ENCODE measurements around the gene KRT32. TPM values are rescaled to one million over a fixed set of nuclear protein-coding genes. Genes with fewer than 3 reads are reported as not detected.

KRT32 gene
- total RNA-seq, 1 donor from 2014 or later = not detected

DNA sequence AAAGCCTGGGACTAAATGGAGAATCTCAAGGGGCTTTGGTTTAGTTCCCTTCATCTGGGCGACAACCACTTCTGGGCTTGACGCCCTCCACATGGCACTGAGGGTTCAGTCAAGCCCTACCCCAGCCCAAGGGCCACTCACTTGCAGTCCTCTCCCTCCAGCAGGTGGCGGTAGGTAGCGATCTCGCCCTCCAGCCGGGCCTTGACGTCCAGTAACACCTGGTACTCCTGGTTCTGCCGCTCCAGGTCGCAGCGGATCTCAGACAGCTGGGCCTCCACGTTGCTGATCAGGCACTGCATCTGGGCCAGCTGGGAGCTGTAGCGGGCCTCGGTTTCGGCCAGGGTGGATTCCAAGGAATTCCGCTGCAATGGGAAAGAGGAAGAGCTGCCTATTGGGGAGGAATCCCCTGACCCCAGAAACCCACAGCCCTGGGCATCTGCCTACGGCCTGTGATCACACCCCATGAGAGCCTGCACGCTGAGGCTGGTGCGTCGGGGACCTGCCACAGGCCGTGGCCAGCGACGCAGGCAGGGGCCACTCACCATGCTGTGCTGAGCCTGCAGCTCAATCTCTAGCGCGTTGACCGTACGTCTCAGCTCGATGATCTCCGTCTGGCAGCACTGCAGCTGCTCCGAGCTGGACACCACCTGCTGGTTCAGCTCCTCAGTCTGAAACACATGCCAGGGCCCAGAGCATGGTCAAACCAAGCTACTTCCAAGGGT, 19.8 kb upstream of the KRT32 start:
- no peaks in the 10 kb centered on the region for H3K36me3 Mint-ChIP-seq (ENCODE audit: low read depth)
- intact Hi-C loops (cut with micrococcal nuclease) = loop anchor here (1.0 to 5.0 kb wide), 3 partner anchors 62 to 175 kb away; no protein-coding TSS in a partner anchor

DNA sequence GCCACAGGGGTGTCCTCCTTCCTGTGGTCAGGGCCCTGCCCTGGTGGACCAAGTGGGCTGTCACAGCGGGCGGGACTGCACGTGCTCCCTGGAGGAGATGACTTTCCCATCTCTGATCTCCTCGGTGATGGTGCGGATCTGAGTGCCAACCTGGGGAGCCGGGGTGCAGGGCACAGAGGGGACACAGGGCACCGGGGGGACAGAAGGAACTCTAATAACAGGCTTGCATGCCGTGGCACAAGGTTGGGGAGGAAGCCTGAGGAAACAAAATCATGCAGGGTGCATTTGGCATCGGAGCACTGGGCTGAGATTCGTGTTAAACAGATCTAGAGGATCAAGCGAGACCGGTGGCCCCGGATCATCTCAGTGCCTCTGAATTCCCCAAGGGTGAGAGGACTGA, 19.1 kb upstream of the KRT32 start:
- Mint-ChIP-seq H3K4me3 (no peak overlapping the region), H3K9me3 (no peaks in the 10 kb centered on the region)

More for the DNA sequence above, 19.8 kb upstream of the KRT32 start:
- Mint-ChIP-seq H3K9me3 (no peaks in the 10 kb centered on the region), H3K27me3 (ENCODE audit: insufficient read depth) (peaks cover 10% of the 10 kb centered on the region), H3K4me3 (no peak overlapping the region), H3K27ac (no peak overlapping the region), H3K4me1 (ENCODE audit: low read depth) (no peaks in the 10 kb centered on the region)
- no peak for DNase-seq (ENCODE audit: low spot score)

DNA sequence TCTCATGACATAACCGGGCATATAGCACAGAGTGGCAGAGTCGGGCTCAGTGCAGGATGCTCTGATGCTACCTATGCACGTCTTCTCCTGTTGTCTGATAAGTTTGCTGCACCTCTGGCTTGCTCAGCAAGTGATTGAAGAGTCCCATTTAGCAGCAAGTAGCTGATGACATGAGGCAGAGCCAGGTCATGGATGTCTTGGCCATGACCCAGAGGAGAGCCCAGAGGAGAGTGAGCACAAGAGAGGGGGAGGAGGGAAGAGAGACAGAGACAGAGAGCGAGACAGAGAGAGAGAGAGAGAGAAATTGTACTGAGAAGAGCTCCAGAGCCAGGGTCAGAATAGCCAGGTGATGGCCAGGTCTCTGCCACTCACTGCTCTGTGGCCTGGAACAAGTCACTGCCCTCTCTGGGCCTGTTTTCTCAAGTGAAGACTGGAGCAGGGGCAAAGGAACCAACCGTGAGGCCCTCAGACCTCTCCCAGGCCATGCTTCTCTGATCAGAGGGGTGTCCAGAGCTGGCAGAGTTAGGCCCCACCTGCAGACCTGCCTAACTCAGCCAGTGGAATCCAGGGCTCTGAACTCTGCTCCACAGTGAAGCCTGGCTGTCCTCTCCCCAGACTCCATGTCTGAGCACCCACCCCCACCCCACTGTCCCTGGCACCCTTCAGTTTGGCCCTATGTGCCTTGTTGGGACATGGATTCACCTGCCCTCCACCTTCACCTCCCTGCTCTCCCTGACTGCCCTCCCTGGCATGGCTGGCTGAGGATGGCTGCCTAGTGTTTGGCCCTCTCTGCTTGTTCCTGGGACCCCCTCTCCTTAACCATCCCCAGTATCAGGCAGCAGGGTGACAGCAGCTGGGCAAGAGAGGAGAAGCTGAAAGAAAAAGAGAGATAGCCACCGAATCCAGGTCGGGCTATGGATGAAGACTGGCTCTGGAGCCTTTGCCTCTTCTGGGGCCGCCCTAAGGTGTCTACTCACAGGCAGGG, 18.0 kb upstream of the KRT32 start:
- no peak overlapping the region for H3K27ac Mint-ChIP-seq
- intact Hi-C loops (cut with micrococcal nuclease) = loop anchor here (5.0 kb wide), 1 partner anchor 177 kb away; no protein-coding TSS in a partner anchor
- no peaks in the 10 kb centered on the region for H3K36me3 Mint-ChIP-seq (ENCODE audit: low read depth)
- no peak for DNase-seq (ENCODE audit: low spot score)
- no peaks in the 10 kb centered on the region for H3K9me3 Mint-ChIP-seq
- peaks cover 7% of the 10 kb centered on the region for H3K27me3 Mint-ChIP-seq (ENCODE audit: insufficient read depth)
- H3K4me3 Mint-ChIP-seq = no peak overlapping the region
- no peaks in the 10 kb centered on the region for H3K4me1 Mint-ChIP-seq (ENCODE audit: low read depth)

More for the DNA sequence above, 19.1 kb upstream of the KRT32 start:
- no peak overlapping the region for H3K27ac Mint-ChIP-seq
- H3K36me3 Mint-ChIP-seq (ENCODE audit: low read depth) = no peaks in the 10 kb centered on the region
- H3K27me3 Mint-ChIP-seq (ENCODE audit: insufficient read depth) = peaks cover 10% of the 10 kb centered on the region
- intact Hi-C loops (cut with micrococcal nuclease) = loop anchor here (1.0 to 5.0 kb wide), 3 partner anchors 62 to 176 kb away; no protein-coding TSS in a partner anchor
- no peak for DNase-seq (ENCODE audit: low spot score)
- no peaks in the 10 kb centered on the region for H3K4me1 Mint-ChIP-seq (ENCODE audit: low read depth)

DNA sequence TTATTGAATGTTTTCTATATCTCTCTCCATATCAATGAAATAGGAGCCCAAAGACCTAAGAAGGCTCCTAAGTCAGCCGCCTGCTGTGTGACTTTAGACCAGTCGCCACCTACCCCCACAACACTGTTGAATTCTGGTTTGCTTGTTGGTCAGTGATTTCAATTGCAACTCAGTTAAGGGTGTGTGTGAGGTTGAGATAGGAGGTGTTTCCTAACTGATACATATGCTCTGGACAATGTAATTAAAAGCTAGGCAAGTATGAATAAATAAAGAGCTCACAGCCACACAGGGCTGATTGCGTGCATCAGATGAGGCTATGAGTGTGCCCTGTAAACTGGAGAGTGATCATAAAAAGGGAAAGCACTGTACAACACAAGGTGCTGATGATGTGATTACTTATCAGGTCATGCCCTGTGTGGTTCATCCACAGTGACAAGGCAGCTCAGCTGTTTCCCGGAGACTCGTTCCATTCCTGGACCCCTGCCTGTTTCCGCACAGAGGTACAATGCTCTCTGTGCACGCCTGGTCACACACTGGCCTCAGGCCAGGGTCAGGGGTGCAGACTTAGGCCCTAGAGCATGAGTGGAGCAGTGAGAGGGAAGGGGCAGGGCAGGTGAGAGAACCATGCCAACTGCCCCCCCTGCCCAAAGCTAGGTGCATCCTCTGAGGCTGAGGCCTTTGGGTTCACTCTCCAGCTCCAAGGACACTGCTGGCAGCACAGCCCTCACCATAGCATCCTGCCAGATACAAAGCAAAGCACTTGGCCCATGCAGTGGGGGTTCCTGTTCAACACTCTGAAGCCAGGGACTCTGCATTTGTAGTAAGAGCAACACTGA, 17.0 kb upstream of the KRT32 start:
- H3K27me3 Mint-ChIP-seq (ENCODE audit: insufficient read depth) = peaks cover 7% of the 10 kb centered on the region
- H3K36me3 Mint-ChIP-seq (ENCODE audit: low read depth) = no peaks in the 10 kb centered on the region
- intact Hi-C loops (cut with micrococcal nuclease) = no loop called here
- no peak overlapping the region for H3K27ac Mint-ChIP-seq
- H3K4me3 Mint-ChIP-seq = no peak overlapping the region
- DNase-seq (ENCODE audit: low spot score) = no peak
- no peaks in the 10 kb centered on the region for H3K4me1 Mint-ChIP-seq (ENCODE audit: low read depth)
- H3K9me3 Mint-ChIP-seq = no peaks in the 10 kb centered on the region

DNA sequence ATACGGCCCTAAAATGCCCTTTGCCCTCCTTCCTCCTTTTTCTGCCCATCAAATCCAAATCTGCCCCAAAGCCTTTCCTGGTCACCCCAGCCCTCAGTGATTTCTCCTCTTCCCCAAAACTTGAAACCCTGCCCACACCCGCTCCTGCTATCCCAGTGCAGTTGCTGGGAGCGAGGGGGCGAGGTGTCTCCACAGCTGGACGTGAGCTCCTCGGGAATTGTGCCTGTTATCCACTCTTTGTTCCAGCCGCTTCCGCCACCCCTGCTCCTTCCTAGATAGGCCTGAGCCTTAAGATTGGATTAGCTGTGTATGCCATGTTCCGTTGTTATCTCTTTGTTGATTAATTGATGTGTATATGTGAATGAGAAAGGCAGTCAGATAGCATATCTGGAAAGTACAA, 16.3 kb upstream of the KRT32 start:
- H3K9me3 Mint-ChIP-seq = no peaks in the 10 kb centered on the region
- H3K36me3 Mint-ChIP-seq (ENCODE audit: low read depth) = no peaks in the 10 kb centered on the region
- intact Hi-C loops (cut with micrococcal nuclease) = no loop called here
- H3K4me3 Mint-ChIP-seq = no peak overlapping the region
- peaks cover 7% of the 10 kb centered on the region for H3K27me3 Mint-ChIP-seq (ENCODE audit: insufficient read depth)
- H3K4me1 Mint-ChIP-seq (ENCODE audit: low read depth) = no peaks in the 10 kb centered on the region
- no peak for DNase-seq (ENCODE audit: low spot score)
- no peak overlapping the region for H3K27ac Mint-ChIP-seq

DNA sequence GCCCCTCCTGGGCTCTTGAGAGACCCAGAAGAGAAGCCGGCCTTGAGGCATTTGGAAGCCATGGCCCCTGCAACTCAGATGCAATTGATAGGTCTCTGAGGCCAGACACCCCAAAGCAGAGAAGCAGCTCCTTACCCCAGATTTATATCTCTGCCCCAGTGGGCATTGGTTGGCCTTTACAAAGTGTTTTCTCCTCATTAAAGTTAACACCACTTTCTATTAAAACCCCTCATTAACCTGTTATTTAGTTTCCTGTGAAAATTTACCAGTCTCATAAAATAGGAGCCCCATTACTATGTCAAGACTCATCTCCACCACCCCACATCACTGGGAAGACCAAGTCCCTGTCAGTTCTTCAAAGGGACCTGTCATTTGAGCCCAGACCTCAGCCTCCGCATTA, 13.8 kb upstream of the KRT32 start, which contains the start of gene KRT35:
Gene KRT35 (minus strand): TSS at position 116 of the 400 bp plus-strand sequence. CDS start 54 bp downstream, at position 62.
- no peak for DNase-seq (ENCODE audit: low spot score)
- no peak within 1 kb of the TSS for H3K4me3 Mint-ChIP-seq
- no peaks in the 10 kb centered on the region for H3K9me3 Mint-ChIP-seq
- H3K27ac Mint-ChIP-seq = no peak within 1 kb of the TSS
- intact Hi-C loops (cut with micrococcal nuclease) = no loop called here
- peaks cover 7% of the 10 kb centered on the region for H3K27me3 Mint-ChIP-seq (ENCODE audit: insufficient read depth)
- H3K4me1 Mint-ChIP-seq (ENCODE audit: low read depth) = no peaks in the 10 kb centered on the region
- H3K36me3 Mint-ChIP-seq (ENCODE audit: low read depth) = no peaks in the 10 kb centered on the region

DNA sequence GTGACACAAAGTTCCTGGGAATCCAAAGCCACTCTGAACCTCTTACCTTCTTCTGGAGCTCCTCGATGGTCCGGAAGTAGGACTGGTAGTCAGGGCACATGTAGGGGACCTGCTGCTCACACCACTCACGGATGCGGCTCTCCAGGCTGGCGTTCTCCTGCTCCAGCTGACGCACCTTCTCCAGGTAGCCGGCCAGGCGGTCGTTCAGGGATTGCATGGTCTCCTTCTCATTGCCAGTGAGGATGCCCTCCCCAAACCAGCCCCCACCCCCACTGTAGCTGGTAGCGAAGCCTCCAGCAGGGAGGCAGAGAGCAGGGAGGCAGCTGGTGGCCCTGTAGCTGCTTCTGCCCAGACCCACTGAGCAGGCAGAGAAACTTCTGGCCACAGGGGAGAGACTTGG, 13.4 kb upstream of the KRT32 start:
- intact Hi-C loops (cut with micrococcal nuclease) = no loop called here
- Mint-ChIP-seq H3K4me1 (ENCODE audit: low read depth) (no peaks in the 10 kb centered on the region), H3K27ac (no peak overlapping the region), H3K9me3 (no peaks in the 10 kb centered on the region), H3K4me3 (no peak overlapping the region), H3K27me3 (ENCODE audit: insufficient read depth) (peaks cover 7% of the 10 kb centered on the region), H3K36me3 (ENCODE audit: low read depth) (no peaks in the 10 kb centered on the region)
- DNase-seq (ENCODE audit: low spot score) = no peak

DNA sequence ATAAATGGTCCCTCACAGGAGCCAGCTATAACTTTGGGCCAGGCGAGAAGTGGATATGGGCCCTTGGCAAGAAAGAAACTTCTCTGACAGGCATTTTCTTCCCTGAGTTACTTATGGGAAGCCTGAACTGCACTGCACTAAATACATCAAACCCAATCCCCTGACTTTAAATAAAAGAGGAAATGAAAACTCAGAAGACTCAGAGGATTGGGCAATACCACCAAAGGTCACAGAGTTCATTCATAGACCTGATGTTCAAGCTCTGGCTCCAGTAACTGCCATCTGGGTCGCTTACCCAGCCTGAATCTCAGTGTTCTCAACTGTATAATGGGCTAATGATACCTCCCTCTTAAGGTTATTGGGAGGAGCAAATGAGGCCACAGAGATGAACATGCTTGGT, 12.9 kb upstream of the KRT32 start:
- no peak for DNase-seq (ENCODE audit: low spot score)
- H3K4me1 Mint-ChIP-seq (ENCODE audit: low read depth) = no peaks in the 10 kb centered on the region
- intact Hi-C loops (cut with micrococcal nuclease) = no loop called here
- no peak overlapping the region for H3K27ac Mint-ChIP-seq
- H3K4me3 Mint-ChIP-seq = no peak overlapping the region
- no peaks in the 10 kb centered on the region for H3K9me3 Mint-ChIP-seq
- peaks cover 7% of the 10 kb centered on the region for H3K27me3 Mint-ChIP-seq (ENCODE audit: insufficient read depth)
- no peaks in the 10 kb centered on the region for H3K36me3 Mint-ChIP-seq (ENCODE audit: low read depth)

DNA sequence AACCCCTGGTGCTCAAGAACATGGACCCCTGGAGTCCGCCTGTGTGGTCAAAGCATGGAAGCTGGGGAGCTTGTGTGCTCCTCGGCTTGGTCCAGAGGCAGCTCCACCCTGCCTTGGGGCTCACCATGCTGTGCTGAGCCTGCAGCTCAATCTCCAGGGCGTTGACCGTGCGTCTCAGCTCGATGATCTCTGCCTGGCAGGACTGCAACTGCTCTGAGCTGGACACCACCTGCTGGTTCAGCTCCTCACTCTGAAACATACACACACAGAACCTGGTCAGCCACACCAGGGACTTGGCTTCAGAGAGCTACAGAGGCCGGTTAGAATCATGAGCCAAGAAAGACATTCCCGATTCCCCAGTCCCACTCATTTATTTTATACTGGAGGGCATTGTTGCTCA, 11.1 kb upstream of the KRT32 start:
- no peak overlapping the region for H3K27ac Mint-ChIP-seq
- no peaks in the 10 kb centered on the region for H3K4me1 Mint-ChIP-seq (ENCODE audit: low read depth)
- peaks cover 5% of the 10 kb centered on the region for H3K27me3 Mint-ChIP-seq (ENCODE audit: insufficient read depth)
- no peaks in the 10 kb centered on the region for H3K9me3 Mint-ChIP-seq
- H3K36me3 Mint-ChIP-seq (ENCODE audit: low read depth) = no peaks in the 10 kb centered on the region
- H3K4me3 Mint-ChIP-seq = no peak overlapping the region
- intact Hi-C loops (cut with micrococcal nuclease) = no loop called here
- DNase-seq (ENCODE audit: low spot score) = no peak

DNA sequence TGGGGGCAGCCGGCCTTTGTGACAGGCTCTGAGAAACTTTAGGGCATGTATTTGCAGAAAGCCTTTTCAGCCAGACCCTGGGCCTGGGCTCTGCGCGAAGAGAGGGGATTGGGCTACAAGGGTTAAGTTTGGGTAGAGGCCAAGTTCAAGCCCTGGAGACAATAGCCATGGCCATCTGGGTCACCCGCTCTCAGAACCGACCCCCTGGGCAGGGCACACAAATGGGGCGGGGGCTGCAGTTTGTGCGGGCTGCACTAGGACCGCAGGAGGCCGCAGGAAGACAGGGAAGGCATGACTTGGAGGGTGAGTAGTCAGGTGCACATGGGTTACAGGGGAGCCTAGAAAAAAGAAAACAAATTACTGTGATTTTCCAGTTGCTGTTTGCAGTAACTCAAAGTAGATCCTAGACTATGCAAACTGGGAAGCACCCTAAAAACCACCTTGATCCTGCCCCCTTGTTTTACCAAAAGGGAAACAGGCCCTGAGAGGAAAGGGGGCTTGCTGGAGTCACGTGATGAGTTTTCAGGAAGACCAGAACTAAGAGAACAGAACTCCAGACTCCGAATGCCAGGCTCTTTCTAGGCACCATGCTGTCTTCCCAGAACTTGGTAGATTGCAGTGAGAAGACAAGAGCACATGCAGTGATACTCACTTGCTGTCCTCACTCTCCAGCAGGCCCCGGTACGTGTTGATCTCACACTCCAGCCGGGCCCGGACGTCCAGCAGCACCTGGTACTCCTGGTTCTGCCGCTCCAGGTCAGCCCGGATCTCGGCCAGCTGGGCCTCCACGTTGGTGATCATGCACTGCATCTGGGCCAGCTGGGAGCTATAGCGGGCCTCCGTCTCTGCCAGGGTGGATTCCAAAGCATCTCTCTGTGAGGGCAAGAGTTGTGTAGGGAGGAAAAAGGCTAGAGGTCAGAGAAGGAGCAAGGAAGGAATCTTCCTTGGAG, 10.0 kb upstream of the KRT32 start:
- Mint-ChIP-seq H3K9me3 (no peaks in the 10 kb centered on the region), H3K4me3 (no peak overlapping the region), H3K27me3 (ENCODE audit: insufficient read depth) (peaks cover 8% of the 10 kb centered on the region), H3K36me3 (ENCODE audit: low read depth) (no peaks in the 10 kb centered on the region), H3K27ac (no peak overlapping the region), H3K4me1 (ENCODE audit: low read depth) (no peaks in the 10 kb centered on the region)
- no peak for DNase-seq (ENCODE audit: low spot score)
- intact Hi-C loops (cut with micrococcal nuclease) = no loop called here

DNA sequence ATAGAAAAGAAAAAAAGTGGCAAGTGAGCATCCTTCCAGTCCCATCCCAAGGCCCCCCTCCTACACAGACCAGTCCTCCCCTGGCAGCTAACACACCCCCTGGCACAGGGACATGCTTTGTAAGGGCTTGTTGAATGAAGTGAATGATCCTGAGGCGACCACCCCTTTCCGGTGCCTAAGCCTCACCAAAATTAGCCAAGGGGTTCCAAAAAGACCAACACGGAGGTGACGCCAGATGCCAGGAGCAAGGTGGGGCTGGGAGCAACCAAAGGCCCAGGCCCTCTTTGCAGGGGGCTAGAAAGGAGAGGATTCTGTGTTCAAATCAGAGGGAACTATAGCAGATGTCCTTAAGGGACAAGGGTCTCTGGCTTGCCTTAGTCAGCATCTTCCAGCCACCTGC, 8.2 kb upstream of the KRT32 start:
- no peaks in the 10 kb centered on the region for H3K9me3 Mint-ChIP-seq
- peaks cover 8% of the 10 kb centered on the region for H3K27me3 Mint-ChIP-seq (ENCODE audit: insufficient read depth)
- no peaks in the 10 kb centered on the region for H3K36me3 Mint-ChIP-seq (ENCODE audit: low read depth)
- H3K4me1 Mint-ChIP-seq (ENCODE audit: low read depth) = no peaks in the 10 kb centered on the region
- H3K4me3 Mint-ChIP-seq = no peak overlapping the region
- H3K27ac Mint-ChIP-seq = no peak overlapping the region
- DNase-seq (ENCODE audit: low spot score) = no peak
- intact Hi-C loops (cut with micrococcal nuclease) = no loop called here
